ENCODE measurements around the gene ADAMTS12.

The ADAMTS12 gene

DNA sequence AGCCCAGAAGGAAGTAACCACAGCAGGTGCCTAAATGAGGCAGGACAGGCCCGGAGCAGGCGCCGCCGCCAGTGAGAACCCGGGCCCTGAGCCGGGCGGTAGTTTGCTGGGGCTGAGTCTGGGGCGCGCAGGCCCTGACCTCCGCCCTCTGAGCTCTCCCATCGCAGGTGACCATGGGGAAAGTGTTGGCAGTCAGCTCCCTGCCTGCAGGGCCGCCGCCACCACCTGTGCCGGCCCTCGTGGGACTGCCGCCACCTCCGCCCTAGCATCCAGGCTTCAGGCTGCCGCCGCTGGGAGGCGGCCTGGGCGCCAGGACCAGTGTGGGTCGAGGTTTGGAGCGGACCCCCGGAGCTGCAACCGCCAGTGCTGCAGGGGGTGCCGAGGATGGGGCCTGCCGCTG lies 389.9 kb downstream of the ADAMTS12 start:
- TF ChIP-seq, protein P1, sequence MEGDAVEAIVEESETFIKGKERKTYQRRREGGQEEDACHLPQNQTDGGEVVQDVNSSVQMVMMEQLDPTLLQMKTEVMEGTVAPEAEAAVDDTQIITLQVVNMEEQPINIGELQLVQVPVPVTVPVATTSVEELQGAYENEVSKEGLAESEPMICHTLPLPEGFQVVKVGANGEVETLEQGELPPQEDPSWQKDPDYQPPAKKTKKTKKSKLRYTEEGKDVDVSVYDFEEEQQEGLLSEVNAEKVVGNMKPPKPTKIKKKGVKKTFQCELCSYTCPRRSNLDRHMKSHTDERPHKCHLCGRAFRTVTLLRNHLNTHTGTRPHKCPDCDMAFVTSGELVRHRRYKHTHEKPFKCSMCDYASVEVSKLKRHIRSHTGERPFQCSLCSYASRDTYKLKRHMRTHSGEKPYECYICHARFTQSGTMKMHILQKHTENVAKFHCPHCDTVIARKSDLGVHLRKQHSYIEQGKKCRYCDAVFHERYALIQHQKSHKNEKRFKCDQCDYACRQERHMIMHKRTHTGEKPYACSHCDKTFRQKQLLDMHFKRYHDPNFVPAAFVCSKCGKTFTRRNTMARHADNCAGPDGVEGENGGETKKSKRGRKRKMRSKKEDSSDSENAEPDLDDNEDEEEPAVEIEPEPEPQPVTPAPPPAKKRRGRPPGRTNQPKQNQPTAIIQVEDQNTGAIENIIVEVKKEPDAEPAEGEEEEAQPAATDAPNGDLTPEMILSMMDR (IDR thresholded peaks at IDR 0.05; ENCODE audit: low read depth, low read length, missing control alignments) = no peak
- no peak for DNase-seq (ENCODE audit: low read depth)

DNA sequence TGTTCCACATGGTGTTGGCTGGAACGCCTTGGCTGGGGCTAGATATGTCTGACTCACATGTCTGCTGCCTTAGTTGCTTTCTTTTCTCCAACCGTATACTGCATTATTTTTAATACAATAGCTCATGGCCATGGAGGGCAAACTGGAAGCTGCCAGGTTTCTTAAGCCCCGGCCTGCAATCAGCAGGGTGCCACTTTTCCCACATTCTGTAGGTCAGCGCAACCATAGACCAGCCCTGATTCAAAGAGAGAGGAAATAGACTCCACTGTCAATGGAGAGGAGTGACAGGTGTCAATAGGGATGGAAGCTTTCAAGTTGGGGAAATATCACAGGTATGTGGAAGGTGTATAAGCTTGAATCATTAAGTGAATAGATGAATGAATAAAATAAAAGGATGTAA lies 390.5 kb downstream of the ADAMTS12 start:
- TF ChIP-seq, protein P1 (IDR thresholded peaks at IDR 0.05; ENCODE audit: low read depth, low read length, missing control alignments) = no peak
- H3K4me3 ChIP-seq (ENCODE audit: low read depth, low read length) = no peak overlapping the region
- no peak for DNase-seq (ENCODE audit: low read depth)

More for the DNA sequence above, 389.9 kb downstream of the ADAMTS12 start:
- H3K4me3 ChIP-seq (ENCODE audit: low read depth, low read length) = no peak overlapping the region

DNA sequence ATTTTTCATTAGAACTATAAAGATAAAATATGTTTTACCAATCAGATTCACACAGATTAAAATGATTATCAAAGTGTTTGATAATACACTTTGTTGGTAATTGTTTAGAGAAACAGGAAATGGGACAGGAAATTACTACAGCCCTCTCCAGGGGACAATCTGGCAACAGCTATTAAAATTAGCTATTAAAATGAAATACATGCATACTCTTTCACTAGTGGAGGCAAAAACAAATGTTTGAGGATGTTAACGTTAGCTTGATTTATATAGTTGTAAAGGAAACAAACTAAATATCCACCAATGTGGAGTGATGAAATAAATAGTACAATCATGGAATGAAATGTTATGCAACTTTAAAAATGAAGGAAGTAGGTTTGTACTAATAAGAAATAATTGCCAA lies 397.3 kb downstream of the ADAMTS12 start:
- H3K4me3 ChIP-seq (ENCODE audit: low read depth, low read length) = no peak overlapping the region
- DNase-seq (ENCODE audit: low read depth) = no peak
- TF ChIP-seq, protein P1 (IDR thresholded peaks at IDR 0.05; ENCODE audit: low read depth, low read length, missing control alignments) = no peak

DNA sequence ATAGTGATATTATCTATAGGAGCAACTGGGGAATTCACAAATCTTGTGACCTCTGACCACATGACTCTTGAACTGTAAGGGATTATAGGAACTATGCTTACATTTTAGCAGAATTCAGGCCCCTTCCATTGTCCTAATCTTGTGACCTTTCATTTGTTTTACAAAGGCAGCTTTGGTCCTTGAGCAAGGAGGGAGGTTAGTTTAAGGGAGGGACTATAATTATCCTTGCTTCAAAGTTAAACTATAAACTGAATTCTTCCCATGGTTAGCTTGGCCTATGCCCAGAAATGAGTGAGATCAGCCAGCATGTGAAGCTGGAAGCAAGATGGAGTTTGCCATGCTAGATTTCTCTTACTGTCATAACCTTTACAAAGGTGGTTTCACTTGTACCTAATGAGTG lies 399.8 kb downstream of the ADAMTS12 start:
- TF ChIP-seq, protein P1 (IDR thresholded peaks at IDR 0.05; ENCODE audit: low read depth, low read length, missing control alignments) = no peak
- no peak overlapping the region for H3K4me3 ChIP-seq (ENCODE audit: low read depth, low read length)

DNA sequence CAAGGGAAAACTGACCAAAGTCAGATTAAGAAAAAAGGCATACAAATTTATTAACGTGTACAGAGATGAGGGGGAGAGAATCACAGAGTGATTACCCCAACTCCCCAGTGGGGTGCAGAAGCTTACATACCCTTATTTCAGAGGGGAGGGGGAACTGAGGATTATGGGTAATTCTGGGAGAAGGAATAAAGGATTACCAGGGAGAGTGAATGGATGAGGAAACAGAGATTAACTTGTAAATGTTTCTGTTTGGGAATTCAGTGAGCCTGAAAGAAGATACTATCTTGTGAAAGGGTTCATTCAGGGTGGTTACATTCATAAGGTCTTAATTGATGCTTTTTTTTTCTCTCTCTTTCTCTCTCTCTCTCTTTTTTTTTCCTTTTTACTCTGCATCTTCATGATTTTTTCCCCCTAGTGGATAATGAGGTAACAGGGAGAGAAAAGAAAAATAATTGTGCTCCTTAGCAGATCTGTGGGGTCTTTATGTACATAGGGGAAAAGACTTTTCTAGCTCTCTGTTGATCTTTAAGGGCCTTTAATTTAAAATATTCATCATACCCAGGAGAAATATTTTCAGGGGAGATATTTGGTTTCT lies 401.6 kb downstream of the ADAMTS12 start:
- TF ChIP-seq, protein P1 (IDR thresholded peaks at IDR 0.05; ENCODE audit: low read depth, low read length, missing control alignments) = no peak
- no peak for DNase-seq (ENCODE audit: low read depth)

More for the DNA sequence above, 399.8 kb downstream of the ADAMTS12 start:
- no peak for DNase-seq (ENCODE audit: low read depth)

DNA sequence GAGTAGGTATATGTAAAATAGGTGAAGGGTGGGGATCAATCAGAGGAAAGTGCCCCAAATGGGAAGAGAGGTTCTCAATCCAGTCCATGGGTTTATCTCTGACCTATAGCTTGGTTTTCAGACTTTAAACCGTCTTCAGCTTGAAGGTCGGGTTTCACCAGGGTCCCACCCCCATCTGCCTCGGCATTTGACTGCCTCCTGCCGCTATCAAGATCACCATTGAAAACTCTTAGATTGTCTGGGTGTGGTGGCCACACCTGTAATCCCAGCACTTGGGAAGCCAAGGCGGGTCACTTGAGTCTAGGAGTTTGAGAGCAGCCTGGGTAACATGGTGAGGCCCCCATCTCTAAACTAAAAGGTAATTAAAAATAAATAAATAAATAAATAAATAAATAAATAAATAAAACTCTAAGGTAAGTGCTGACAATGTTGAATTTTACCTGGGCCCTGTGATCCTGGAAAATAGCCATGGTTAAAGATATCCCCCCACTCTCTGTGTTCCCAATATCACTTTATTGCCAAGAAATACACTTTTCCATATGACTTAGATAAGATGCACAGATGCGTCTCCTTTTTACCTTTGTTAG lies 402.2 kb downstream of the ADAMTS12 start:
- H3K4me3 ChIP-seq (ENCODE audit: low read depth, low read length) = no peak overlapping the region
- DNase-seq (ENCODE audit: low read depth) = no peak
- TF ChIP-seq, protein P1 (IDR thresholded peaks at IDR 0.05; ENCODE audit: low read depth, low read length, missing control alignments) = no peak

More for the DNA sequence above, 401.6 kb downstream of the ADAMTS12 start:
- no peak overlapping the region for H3K4me3 ChIP-seq (ENCODE audit: low read depth, low read length)
